ENCODE measurements around the gene PHF3.

The PHF3 gene

GRCh38 chr6:63721181-63721580, 85.6 kb downstream of the PHF3 start:
- H3K4me3 ChIP-seq (ENCODE audit: low read length), result no peak overlapping the region
- no peak overlapping the region for H3K27ac ChIP-seq (ENCODE audit: low read depth, low read length)
- no peaks in the 10 kb centered on the region for H3K79me2 ChIP-seq (ENCODE audit: control insufficient read depth, low read length)
- H3K4me2 ChIP-seq (ENCODE audit: low read length), result no peak overlapping the region
- H3K4me1 ChIP-seq (ENCODE audit: control insufficient read depth, low read length), result no peaks in the 10 kb centered on the region
- peaks cover 21% of the 10 kb centered on the region for H3F3A ChIP-seq (ENCODE audit: control insufficient read depth, insufficient read depth)
- no peaks in the 10 kb centered on the region for H3K9me3 ChIP-seq (ENCODE audit: control insufficient read depth, insufficient read depth, low read length)
- no peak for TF ChIP-seq CTCF (IDR thresholded peaks at IDR 0.05; ENCODE audit: low read depth, low read length, poor library complexity, severe bottlenecking)
- TF ChIP-seq EZH2phosphoT487 (IDR thresholded peaks at IDR 0.05; ENCODE audit: borderline replicate concordance, low read length), result no peak
- no peaks in the 10 kb centered on the region for H3K9me2 ChIP-seq (replicated peaks; ENCODE audit: control insufficient read depth, low read length)
- no peaks in the 10 kb centered on the region for H4K20me1 ChIP-seq (ENCODE audit: control insufficient read depth, insufficient read depth, low read depth, low read length)
- H3K36me3 ChIP-seq (ENCODE audit: control insufficient read depth, low read length), result peaks cover 2% of the 10 kb centered on the region; the same call in 1 of the 2 replicates
- H3K27me3 ChIP-seq (ENCODE audit: control insufficient read depth, low read length), result no peaks in the 10 kb centered on the region

- no peaks in the 10 kb centered on the region for H4K20me1 ChIP-seq (ENCODE audit: control insufficient read depth, insufficient read depth, low read depth, low read length)
- H3K4me2 ChIP-seq (ENCODE audit: low read length), result no peak overlapping the region
- TF ChIP-seq CTCF (IDR thresholded peaks at IDR 0.05; ENCODE audit: low read depth, low read length, poor library complexity, severe bottlenecking), result no peak
- TF ChIP-seq EZH2phosphoT487 (IDR thresholded peaks at IDR 0.05; ENCODE audit: borderline replicate concordance, low read length), result no peak
- H3F3A ChIP-seq (ENCODE audit: control insufficient read depth, insufficient read depth), result peaks cover 13% of the 10 kb centered on the region
- no peak overlapping the region for H3K4me3 ChIP-seq (ENCODE audit: low read length)
- no peaks in the 10 kb centered on the region for H3K9me3 ChIP-seq (ENCODE audit: control insufficient read depth, insufficient read depth, low read length)
- no peaks in the 10 kb centered on the region for H3K36me3 ChIP-seq (ENCODE audit: control insufficient read depth, low read length)
- no peaks in the 10 kb centered on the region for H3K27me3 ChIP-seq (ENCODE audit: control insufficient read depth, low read length)
- H3K79me2 ChIP-seq (ENCODE audit: control insufficient read depth, low read length), result no peaks in the 10 kb centered on the region
- H3K27ac ChIP-seq (ENCODE audit: low read depth, low read length), result no peak overlapping the region
- H3K9me2 ChIP-seq (replicated peaks; ENCODE audit: control insufficient read depth, low read length), result no peaks in the 10 kb centered on the region
- no peaks in the 10 kb centered on the region for H3K4me1 ChIP-seq (ENCODE audit: control insufficient read depth, low read length)
Observed at GRCh38 chr6:63724721-63725120, 89.1 kb downstream of the PHF3 start.

DNA sequence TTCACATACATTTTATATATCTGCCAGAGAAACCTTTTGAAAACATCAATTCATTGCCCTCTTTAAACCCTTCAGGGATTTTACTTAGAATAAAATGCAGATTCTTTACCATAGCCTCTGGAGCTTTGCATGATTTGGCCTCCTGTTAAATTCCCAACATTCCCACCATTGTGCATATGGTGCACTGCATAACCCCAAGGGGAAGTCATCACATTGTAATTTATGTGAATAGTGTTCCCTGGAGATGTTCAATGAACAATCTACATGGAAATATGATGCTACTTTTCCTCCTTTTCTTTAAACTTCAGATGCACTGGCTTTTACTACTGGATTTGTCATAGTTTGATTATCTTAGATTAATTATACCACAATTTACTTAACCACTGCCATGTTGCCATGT, 94.7 kb downstream of the PHF3 start:
- no peak for TF ChIP-seq CTCF (IDR thresholded peaks at IDR 0.05; ENCODE audit: low read depth, low read length, poor library complexity, severe bottlenecking)
- no peak for TF ChIP-seq EZH2phosphoT487 (IDR thresholded peaks at IDR 0.05; ENCODE audit: borderline replicate concordance, low read length)
- Histone ChIP-seq H3K4me3 (ENCODE audit: low read length) (no peak overlapping the region), H3K9me3 (ENCODE audit: control insufficient read depth, insufficient read depth, low read length) (no peaks in the 10 kb centered on the region), H3K36me3 (ENCODE audit: control insufficient read depth, low read length) (no peaks in the 10 kb centered on the region), H4K20me1 (ENCODE audit: control insufficient read depth, insufficient read depth, low read depth, low read length) (no peaks in the 10 kb centered on the region), H3K27me3 (ENCODE audit: control insufficient read depth, low read length) (no peaks in the 10 kb centered on the region), H3F3A (ENCODE audit: control insufficient read depth, insufficient read depth) (peaks cover 9% of the 10 kb centered on the region), H3K4me1 (ENCODE audit: control insufficient read depth, low read length) (no peaks in the 10 kb centered on the region), H3K9me2 (replicated peaks; ENCODE audit: control insufficient read depth, low read length) (no peaks in the 10 kb centered on the region), H3K27ac (ENCODE audit: low read depth, low read length) (no peak overlapping the region), H3K79me2 (ENCODE audit: control insufficient read depth, low read length) (no peaks in the 10 kb centered on the region), H3K4me2 (ENCODE audit: low read length) (no peak overlapping the region)

Data from DOHH2 (cell line).